Ovary (tissue), 3 donors: ENCODE data around the gene SUGCT.

Source experiments
- CTCF ChIP-seq, 3 donors: fragments of 450-650 bp in 2 of 3; fragments of 200-600 bp in 1 of 3; IDR thresholded peaks; one replicate each; pipeline versions ENCODE4 v1.5.1 to v1.8.0; 2016 to 2022; ENCODE audit warnings: antibody characterized with exemption in 3 of 3, mild to moderate bottlenecking in 1 of 3
- EP300 ChIP-seq: sonication (generic); formaldehyde crosslinking; IDR thresholded peaks from one replicate; pipeline ENCODE4 v1.6.1; 2017; ENCODE audit warnings: antibody characterized with exemption
- donor health status: DM: no; HTN: no; CAD: no.

GRCh38 chr7:40884241-40884640 is 749.4 kb downstream of the SUGCT start:
- no peak for TF ChIP-seq CTCF (IDR thresholded peaks at IDR 0.05)
- no peak for TF ChIP-seq EP300
